ENCODE data around the gene TBC1D30. TPM values are rescaled to one million over a fixed set of nuclear protein-coding genes. Genes with fewer than 3 reads are reported as not detected.

TBC1D30 gene
- total and polyA plus RNA-seq, 4 donors = 0.46 to 2.2 (median 0.70) TPM

DNA sequence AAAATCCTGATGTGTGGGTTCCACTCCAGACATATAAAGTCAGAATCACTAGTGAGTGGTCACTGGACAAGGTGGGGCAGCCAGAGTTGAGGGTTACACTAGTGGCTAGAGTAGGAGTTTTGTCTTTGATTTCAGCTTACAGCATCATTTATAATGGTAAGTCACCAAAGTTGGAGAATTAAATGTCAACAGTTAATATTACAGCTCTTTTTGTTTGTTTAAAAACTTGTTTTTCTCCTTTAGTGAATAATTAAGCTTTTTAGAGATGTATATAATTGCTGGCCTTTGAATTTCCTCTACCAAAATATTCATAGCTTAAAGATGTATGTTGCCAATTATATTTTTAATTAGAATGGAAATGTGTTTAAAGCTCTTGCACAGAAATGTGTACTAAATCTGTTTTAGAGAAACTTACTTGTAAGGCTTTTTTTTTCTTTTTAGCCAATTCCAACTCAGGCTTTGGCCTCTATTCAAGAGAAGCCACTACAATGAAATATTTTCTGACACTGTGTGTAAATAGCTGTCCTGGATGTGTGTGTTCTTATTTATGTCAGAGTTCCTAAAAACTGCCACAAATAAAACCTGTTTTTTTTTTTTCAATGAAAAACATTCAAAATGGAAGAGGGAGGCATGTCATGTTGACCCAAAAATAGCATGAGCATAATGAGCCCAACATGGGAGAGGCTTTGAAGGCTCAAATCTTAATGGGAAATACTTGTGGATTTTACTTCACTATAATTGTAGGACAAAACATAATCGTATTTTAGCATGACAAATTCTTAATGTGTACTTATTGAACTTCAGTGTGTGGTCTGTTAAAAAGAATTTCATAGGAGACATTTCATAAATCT, 92.2 kb downstream of the TBC1D30 start (continued):
- TF ChIP-seq, protein P1, sequence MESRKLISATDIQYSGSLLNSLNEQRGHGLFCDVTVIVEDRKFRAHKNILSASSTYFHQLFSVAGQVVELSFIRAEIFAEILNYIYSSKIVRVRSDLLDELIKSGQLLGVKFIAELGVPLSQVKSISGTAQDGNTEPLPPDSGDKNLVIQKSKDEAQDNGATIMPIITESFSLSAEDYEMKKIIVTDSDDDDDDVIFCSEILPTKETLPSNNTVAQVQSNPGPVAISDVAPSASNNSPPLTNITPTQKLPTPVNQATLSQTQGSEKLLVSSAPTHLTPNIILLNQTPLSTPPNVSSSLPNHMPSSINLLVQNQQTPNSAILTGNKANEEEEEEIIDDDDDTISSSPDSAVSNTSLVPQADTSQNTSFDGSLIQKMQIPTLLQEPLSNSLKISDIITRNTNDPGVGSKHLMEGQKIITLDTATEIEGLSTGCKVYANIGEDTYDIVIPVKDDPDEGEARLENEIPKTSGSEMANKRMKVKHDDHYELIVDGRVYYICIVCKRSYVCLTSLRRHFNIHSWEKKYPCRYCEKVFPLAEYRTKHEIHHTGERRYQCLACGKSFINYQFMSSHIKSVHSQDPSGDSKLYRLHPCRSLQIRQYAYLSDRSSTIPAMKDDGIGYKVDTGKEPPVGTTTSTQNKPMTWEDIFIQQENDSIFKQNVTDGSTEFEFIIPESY (IDR thresholded peaks at IDR 0.05) = no peak
- TF ChIP-seq YY1 (IDR thresholded peaks at IDR 0.05) = no peak

DNA sequence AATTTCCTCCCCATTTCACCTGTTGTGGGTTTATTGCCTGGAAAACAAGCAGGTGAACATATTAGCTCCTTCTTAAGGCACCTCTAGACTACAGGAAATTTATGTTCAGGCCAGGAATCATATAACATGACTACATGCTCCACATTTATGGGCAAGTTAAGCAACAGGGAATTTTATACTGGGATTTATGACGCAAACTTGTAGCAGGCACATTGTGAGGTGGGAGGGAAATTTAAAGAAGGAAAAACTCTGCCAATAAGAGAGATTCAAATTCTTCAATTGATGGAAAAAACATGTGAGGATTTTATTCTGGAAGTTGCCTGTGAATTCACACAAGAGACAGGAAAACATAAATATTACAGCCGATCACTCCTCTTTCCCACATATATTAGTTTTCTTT, 93.9 kb downstream of the TBC1D30 start:
- no peak overlapping the region for H3K27ac ChIP-seq (ENCODE audit: low read depth in 1 of 2, low read length in 2 of 2)
- no peaks in the 10 kb centered on the region for H3K9me3 ChIP-seq (ENCODE audit: control insufficient read depth in 4 of 4, low read length in 3 of 4)
- H3K36me3 ChIP-seq (ENCODE audit: control insufficient read depth in 4 of 4, insufficient read depth in 3 of 4, low read depth in 1 of 4, low read length in 3 of 4) = no peaks in the 10 kb centered on the region
- no peak overlapping the region for H3K4me3 ChIP-seq (ENCODE audit: low read depth in 1 of 3, low read length in 3 of 3)
- no peak for DNase-seq (ENCODE audit: low spot score)
- no peak overlapping the region for H3K9ac ChIP-seq (ENCODE audit: low read depth in 1 of 2, low read length in 2 of 2)
- WGBS = 92% methylated on average over 2 of the region's 2 CpGs
- H3K4me1 ChIP-seq (ENCODE audit: control insufficient read depth in 4 of 4, insufficient read depth in 4 of 4, low read length in 3 of 4) = no peaks in the 10 kb centered on the region
- TF ChIP-seq, protein P2, sequence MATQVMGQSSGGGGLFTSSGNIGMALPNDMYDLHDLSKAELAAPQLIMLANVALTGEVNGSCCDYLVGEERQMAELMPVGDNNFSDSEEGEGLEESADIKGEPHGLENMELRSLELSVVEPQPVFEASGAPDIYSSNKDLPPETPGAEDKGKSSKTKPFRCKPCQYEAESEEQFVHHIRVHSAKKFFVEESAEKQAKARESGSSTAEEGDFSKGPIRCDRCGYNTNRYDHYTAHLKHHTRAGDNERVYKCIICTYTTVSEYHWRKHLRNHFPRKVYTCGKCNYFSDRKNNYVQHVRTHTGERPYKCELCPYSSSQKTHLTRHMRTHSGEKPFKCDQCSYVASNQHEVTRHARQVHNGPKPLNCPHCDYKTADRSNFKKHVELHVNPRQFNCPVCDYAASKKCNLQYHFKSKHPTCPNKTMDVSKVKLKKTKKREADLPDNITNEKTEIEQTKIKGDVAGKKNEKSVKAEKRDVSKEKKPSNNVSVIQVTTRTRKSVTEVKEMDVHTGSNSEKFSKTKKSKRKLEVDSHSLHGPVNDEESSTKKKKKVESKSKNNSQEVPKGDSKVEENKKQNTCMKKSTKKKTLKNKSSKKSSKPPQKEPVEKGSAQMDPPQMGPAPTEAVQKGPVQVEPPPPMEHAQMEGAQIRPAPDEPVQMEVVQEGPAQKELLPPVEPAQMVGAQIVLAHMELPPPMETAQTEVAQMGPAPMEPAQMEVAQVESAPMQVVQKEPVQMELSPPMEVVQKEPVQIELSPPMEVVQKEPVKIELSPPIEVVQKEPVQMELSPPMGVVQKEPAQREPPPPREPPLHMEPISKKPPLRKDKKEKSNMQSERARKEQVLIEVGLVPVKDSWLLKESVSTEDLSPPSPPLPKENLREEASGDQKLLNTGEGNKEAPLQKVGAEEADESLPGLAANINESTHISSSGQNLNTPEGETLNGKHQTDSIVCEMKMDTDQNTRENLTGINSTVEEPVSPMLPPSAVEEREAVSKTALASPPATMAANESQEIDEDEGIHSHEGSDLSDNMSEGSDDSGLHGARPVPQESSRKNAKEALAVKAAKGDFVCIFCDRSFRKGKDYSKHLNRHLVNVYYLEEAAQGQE (IDR thresholded peaks at IDR 0.05) = no peak
- no peak for TF ChIP-seq RXRA (IDR thresholded peaks at IDR 0.05)
- TF ChIP-seq, protein P1 (IDR thresholded peaks at IDR 0.05) = no peak
- TF ChIP-seq HNF4A (conservative IDR thresholded peaks at IDR 0.05) = no peak
- TF ChIP-seq JUND (IDR thresholded peaks at IDR 0.05) = no peak
- TF ChIP-seq RAD21 (IDR thresholded peaks at IDR 0.05) = no peak
- no peak for TF ChIP-seq FOXA2 (IDR thresholded peaks at IDR 0.05)
- TF ChIP-seq HNF4G (IDR thresholded peaks at IDR 0.05) = no peak
- no peak for TF ChIP-seq SP1 (IDR thresholded peaks at IDR 0.05)
- TF ChIP-seq, protein P3, sequence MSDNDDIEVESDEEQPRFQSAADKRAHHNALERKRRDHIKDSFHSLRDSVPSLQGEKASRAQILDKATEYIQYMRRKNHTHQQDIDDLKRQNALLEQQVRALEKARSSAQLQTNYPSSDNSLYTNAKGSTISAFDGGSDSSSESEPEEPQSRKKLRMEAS (IDR thresholded peaks at IDR 0.05) = no peak
- H3K27me3 ChIP-seq (ENCODE audit: control insufficient read depth in 4 of 4, insufficient read depth in 4 of 4, low read length in 3 of 4) = no peaks in the 10 kb centered on the region

DNA sequence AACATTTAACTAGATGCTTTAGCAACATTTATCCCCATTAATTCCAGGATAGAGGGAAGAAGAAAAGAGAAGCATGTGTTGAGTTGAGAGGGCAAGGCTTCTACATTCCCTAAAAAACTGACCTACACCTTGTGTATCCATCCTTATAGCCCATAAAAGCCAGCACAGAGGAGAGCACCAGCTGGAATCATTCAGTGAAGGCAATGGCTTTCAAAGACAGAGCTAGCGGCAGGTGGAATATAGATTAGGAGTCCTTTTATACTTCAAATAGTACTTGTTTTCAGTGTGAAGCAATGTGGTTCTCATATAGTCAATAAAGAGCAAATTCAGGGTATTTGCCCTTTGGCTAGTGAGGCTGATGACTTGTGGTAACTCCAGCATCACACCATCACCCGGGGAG, 94.4 kb downstream of the TBC1D30 start:
- Histone ChIP-seq H3K27me3 (ENCODE audit: control insufficient read depth in 4 of 4, insufficient read depth in 4 of 4, low read length in 3 of 4) (no peaks in the 10 kb centered on the region), H3K27ac (ENCODE audit: low read depth in 1 of 2, low read length in 2 of 2) (no peak overlapping the region), H3K9me3 (ENCODE audit: control insufficient read depth in 4 of 4, low read length in 3 of 4) (no peaks in the 10 kb centered on the region), H3K9ac (ENCODE audit: low read depth in 1 of 2, low read length in 2 of 2) (no peak overlapping the region), H3K4me1 (ENCODE audit: control insufficient read depth in 4 of 4, insufficient read depth in 4 of 4, low read length in 3 of 4) (no peaks in the 10 kb centered on the region), H3K4me3 (ENCODE audit: low read depth in 1 of 3, low read length in 3 of 3) (no peak overlapping the region), H3K36me3 (ENCODE audit: control insufficient read depth in 4 of 4, insufficient read depth in 3 of 4, low read depth in 1 of 4, low read length in 3 of 4) (no peaks in the 10 kb centered on the region)
- no peak for TF ChIP-seq EGR1 (IDR thresholded peaks at IDR 0.05; ENCODE audit: low read depth in 2 of 2)
- TF ChIP-seq FOXA2 (IDR thresholded peaks at IDR 0.05) = no peak
- TF ChIP-seq, protein P3 (IDR thresholded peaks at IDR 0.05) = no peak
- TF ChIP-seq YY1 (IDR thresholded peaks at IDR 0.05) = no peak
- no peak for TF ChIP-seq HNF4G (IDR thresholded peaks at IDR 0.05)
- no peak for TF ChIP-seq NR2F2 (IDR thresholded peaks at IDR 0.05)
- no peak for TF ChIP-seq GABPA (IDR thresholded peaks at IDR 0.05 in 1 of 2, conservative IDR thresholded peaks at IDR 0.05 in 1 of 2)
- TF ChIP-seq, protein P1 (IDR thresholded peaks at IDR 0.05) = no peak
- TF ChIP-seq RAD21 (IDR thresholded peaks at IDR 0.05) = no peak
- no peak for TF ChIP-seq HNF4A (conservative IDR thresholded peaks at IDR 0.05)
- no peak for TF ChIP-seq SP1 (IDR thresholded peaks at IDR 0.05)
- TF ChIP-seq TAF1 (conservative IDR thresholded peaks at IDR 0.05) = no peak
- TF ChIP-seq, protein P4, sequence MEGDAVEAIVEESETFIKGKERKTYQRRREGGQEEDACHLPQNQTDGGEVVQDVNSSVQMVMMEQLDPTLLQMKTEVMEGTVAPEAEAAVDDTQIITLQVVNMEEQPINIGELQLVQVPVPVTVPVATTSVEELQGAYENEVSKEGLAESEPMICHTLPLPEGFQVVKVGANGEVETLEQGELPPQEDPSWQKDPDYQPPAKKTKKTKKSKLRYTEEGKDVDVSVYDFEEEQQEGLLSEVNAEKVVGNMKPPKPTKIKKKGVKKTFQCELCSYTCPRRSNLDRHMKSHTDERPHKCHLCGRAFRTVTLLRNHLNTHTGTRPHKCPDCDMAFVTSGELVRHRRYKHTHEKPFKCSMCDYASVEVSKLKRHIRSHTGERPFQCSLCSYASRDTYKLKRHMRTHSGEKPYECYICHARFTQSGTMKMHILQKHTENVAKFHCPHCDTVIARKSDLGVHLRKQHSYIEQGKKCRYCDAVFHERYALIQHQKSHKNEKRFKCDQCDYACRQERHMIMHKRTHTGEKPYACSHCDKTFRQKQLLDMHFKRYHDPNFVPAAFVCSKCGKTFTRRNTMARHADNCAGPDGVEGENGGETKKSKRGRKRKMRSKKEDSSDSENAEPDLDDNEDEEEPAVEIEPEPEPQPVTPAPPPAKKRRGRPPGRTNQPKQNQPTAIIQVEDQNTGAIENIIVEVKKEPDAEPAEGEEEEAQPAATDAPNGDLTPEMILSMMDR (IDR thresholded peaks at IDR 0.05; ENCODE audit: low read depth, low read length, missing input control) = no peak
- no peak for TF ChIP-seq RXRA (IDR thresholded peaks at IDR 0.05)
- TF ChIP-seq JUND (IDR thresholded peaks at IDR 0.05) = no peak
- DNase-seq (ENCODE audit: low spot score) = no peak
- 85% methylated on average over 2 of the region's 2 CpGs for WGBS
